ENCODE results near the gene PKNOX2. TPM values are rescaled to one million over a fixed set of nuclear protein-coding genes. Genes with fewer than 3 reads are reported as not detected.

Gene PKNOX2
- total RNA-seq, 1 donor from 2014 or later: 12.1 TPM

Other genes with a start within 250 kb of the PKNOX2 start
- gene HEPN1, start 245.5 kb upstream of the PKNOX2 start, total RNA-seq: not detected
- not detected for gene HEPACAM, start 228.7 kb upstream of the PKNOX2 start, total RNA-seq
- not detected for gene CCDC15, start 210.5 kb upstream of the PKNOX2 start, total RNA-seq
- 1.5 TPM for gene SLC37A2, start 101.4 kb upstream of the PKNOX2 start, total RNA-seq
- gene TMEM218, start 53.1 kb upstream of the PKNOX2 start, total RNA-seq: 0.64 TPM

Data from ascending aorta (tissue), 1 donor.